Activated B cell treated with CpG ODN at 0.5 μM for 24 hours (primary cell): ENCODE measurements around the gene ORMDL2. TPM values are rescaled to one million over a fixed set of nuclear protein-coding genes. Genes with fewer than 3 reads are reported as not detected.

ENCODE experiments used
- ATAC-seq: fragments of 200-7000 bp; cut with Tn5 transposase; one replicate; pipeline ENCODE4 v1.10.0; 2021; ENCODE audit warnings: low read depth, mild to moderate bottlenecking, moderate library complexity
- CTCF ChIA-PET: fragments of 350-600 bp; sonication (Branson Sonifier 250); formaldehyde crosslinking; loops from one replicate; lab custom pipeline; 2021; ENCODE audit warnings: antibody characterized with exemption; lab: Charles Lee
- POLR2A ChIA-PET: fragments of 350-600 bp; sonication (Branson Sonifier 250); formaldehyde crosslinking; loops from one replicate; lab custom pipeline; 2021; ENCODE audit warnings: antibody characterized with exemption; lab: Charles Lee
- DNase-seq: peaks from one replicate; pipeline ENCODE4 v3.0.0; 2022
- H3K27ac Mint-ChIP-seq: one replicate; pipeline ENCODE4 v1.8.0; 2020; ENCODE audit warnings: mixed read lengths
- H3K27me3 Mint-ChIP-seq: one replicate; pipeline ENCODE4 v1.8.0; 2021; ENCODE audit warnings: mixed read lengths
- H3K36me3 Mint-ChIP-seq: one replicate; pipeline ENCODE4 v1.8.0; 2021; ENCODE audit warnings: low read depth, mixed read lengths
- H3K4me1 Mint-ChIP-seq: one replicate; pipeline ENCODE4 v1.8.0; 2021; ENCODE audit warnings: mixed read lengths
- H3K4me3 Mint-ChIP-seq: one replicate; pipeline ENCODE4 v1.8.0; 2020; ENCODE audit warnings: mild to moderate bottlenecking, mixed read lengths
- H3K9me3 Mint-ChIP-seq: one replicate; pipeline ENCODE4 v1.8.0; 2020; ENCODE audit warnings: mixed read lengths
- intact Hi-C: fragments of 100-400 bp; cut with micrococcal nuclease; formaldehyde crosslinking; loops from one replicate; pipeline ENCODE4 v1.15.1; 2024
- total RNA-seq: library from RNA; stranded (reverse); gene quantifications from 2 replicates; pipeline ENCODE4 v1.2.3, GENCODE V29; 2022
- TF ChIP-seq, protein P1 (sequence below): fragments of 200-600 bp; IDR thresholded peaks from one replicate; pipeline ENCODE4 v1.8.0; 2022; ENCODE audit warnings: antibody characterized with exemption, mild to moderate bottlenecking

The ORMDL2 gene
- total RNA-seq, 1 donor from 2014 or later: 70.9 TPM

- ATAC-seq (no peak), DNase-seq (no peak)
- Mint-ChIP-seq H3K36me3 (peaks cover 84% of the 10 kb centered on the region), H3K4me3 (no peak overlapping the region), H3K27me3 (no peaks in the 10 kb centered on the region), H3K27ac (no peak overlapping the region), H3K9me3 (no peaks in the 10 kb centered on the region), H3K4me1 (no peaks in the 10 kb centered on the region)
- TF ChIP-seq, protein P1, sequence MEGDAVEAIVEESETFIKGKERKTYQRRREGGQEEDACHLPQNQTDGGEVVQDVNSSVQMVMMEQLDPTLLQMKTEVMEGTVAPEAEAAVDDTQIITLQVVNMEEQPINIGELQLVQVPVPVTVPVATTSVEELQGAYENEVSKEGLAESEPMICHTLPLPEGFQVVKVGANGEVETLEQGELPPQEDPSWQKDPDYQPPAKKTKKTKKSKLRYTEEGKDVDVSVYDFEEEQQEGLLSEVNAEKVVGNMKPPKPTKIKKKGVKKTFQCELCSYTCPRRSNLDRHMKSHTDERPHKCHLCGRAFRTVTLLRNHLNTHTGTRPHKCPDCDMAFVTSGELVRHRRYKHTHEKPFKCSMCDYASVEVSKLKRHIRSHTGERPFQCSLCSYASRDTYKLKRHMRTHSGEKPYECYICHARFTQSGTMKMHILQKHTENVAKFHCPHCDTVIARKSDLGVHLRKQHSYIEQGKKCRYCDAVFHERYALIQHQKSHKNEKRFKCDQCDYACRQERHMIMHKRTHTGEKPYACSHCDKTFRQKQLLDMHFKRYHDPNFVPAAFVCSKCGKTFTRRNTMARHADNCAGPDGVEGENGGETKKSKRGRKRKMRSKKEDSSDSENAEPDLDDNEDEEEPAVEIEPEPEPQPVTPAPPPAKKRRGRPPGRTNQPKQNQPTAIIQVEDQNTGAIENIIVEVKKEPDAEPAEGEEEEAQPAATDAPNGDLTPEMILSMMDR: no peak
- ChIA-PET CTCF (interaction anchor here (1.4 kb wide), 1 partner anchor 130 kb away, joined by 3 read pairs; no protein-coding TSS in a partner anchor), POLR2A (no interaction called here)
- intact Hi-C loops: no loop called here
Measured at GRCh38 chr12:55789171-55789570, 28.7 kb upstream of the ORMDL2 start.

- Mint-ChIP-seq H3K4me3 (no peak overlapping the region), H3K27me3 (no peaks in the 10 kb centered on the region), H3K36me3 (peaks cover 83% of the 10 kb centered on the region), H3K27ac (no peak overlapping the region), H3K9me3 (no peaks in the 10 kb centered on the region), H3K4me1 (no peaks in the 10 kb centered on the region)
- intact Hi-C loops: loop anchor here (5.0 kb wide), 1 partner anchor 33 kb away; no protein-coding TSS in a partner anchor
- CTCF ChIA-PET: interaction anchor here (1.4 kb wide), 1 partner anchor 131 kb away, joined by 3 read pairs; no protein-coding TSS in a partner anchor
- POLR2A ChIA-PET: interaction anchor here (0.7 kb wide), 1 partner anchor 1536 kb away, joined by 4 read pairs; no protein-coding TSS in a partner anchor
- ATAC-seq (no peak), DNase-seq (no peak)
- TF ChIP-seq, protein P1: no peak
Measured at GRCh38 chr12:55789893-55790292, 27.9 kb upstream of the ORMDL2 start.

GRCh38 chr12:55795950-55796349 is 21.9 kb upstream of the ORMDL2 start:
- CTCF ChIA-PET: interaction anchor here (1.4 to 3.8 kb wide), 5 partner anchors 30 to 66 kb away, joined by 4 to 30 read pairs (median 5); partner anchors contain the start of gene GDF11
- DNase-seq (no peak), ATAC-seq (no peak)
- TF ChIP-seq, protein P1: no peak
- Mint-ChIP-seq H3K9me3 (no peaks in the 10 kb centered on the region), H3K4me3 (no peak overlapping the region), H3K4me1 (peaks cover 1% of the 10 kb centered on the region), H3K27me3 (no peaks in the 10 kb centered on the region), H3K27ac (no peak overlapping the region), H3K36me3 (peaks cover 82% of the 10 kb centered on the region)
- POLR2A ChIA-PET: no interaction called here
- intact Hi-C loops: loop anchor here (5.0 kb wide), 1 partner anchor 134 kb away; no protein-coding TSS in a partner anchor

DNA sequence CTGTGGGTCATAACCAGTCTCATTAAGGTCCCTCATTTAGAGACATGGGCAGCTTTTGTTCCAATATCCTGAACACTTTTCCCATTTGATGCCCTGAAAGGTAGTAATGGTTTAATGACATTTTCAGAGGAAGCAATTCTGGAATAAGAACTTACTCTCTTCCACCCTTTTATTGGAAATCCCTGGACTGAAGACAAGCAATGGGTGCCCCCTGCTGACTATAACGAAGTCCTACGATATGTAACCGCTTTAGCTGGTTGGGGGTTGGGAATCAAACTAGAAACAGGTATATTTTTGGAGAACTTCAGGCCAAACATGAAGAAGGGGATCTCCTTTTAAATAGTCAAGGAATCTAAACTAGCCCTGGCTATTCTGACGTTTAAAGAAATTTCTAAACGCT is 20.8 kb upstream of the ORMDL2 start:
- H3K27me3 Mint-ChIP-seq: no peaks in the 10 kb centered on the region
- DNase-seq (no peak), ATAC-seq (no peak)
- TF ChIP-seq, protein P1: no peak
- POLR2A ChIA-PET: interaction anchor here (0.5 to 0.6 kb wide), 2 partner anchors 33 to 60 kb away, joined by 3 to 7 read pairs; no protein-coding TSS in a partner anchor
- peaks cover 1% of the 10 kb centered on the region for H3K4me1 Mint-ChIP-seq
- H3K4me3 Mint-ChIP-seq: no peak overlapping the region
- H3K9me3 Mint-ChIP-seq: no peaks in the 10 kb centered on the region
- intact Hi-C loops: loop anchor here (1.0 to 5.0 kb wide), 2 partner anchors 59 to 135 kb away; no protein-coding TSS in a partner anchor
- no peak overlapping the region for H3K27ac Mint-ChIP-seq
- CTCF ChIA-PET: interaction anchor here (1.0 to 3.8 kb wide), 7 partner anchors 21 to 143 kb away, joined by 3 to 30 read pairs (median 4); partner anchors contain the start of genes GDF11 and ORMDL2
- H3K36me3 Mint-ChIP-seq: peaks cover 84% of the 10 kb centered on the region

DNA sequence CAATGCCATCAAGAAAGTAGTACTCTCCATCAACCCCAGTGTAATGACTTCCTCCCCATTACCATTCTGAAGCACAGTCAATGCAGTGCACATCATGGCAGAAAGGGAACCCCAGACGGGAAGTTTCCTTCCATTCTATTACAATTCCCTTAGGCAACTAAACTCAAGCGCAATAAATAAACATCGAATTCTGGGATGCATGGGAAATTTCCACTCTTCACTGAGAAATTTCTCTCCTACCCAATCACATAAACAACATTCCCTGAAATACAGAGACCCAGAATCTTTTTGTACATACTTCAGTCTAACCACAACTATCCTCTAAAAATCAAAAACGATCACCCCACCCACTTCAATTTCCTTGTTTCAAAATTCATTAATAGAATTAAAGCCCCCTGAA is 20.3 kb upstream of the ORMDL2 start:
- CTCF ChIA-PET: interaction anchor here (1.0 to 3.8 kb wide), 6 partner anchors 21 to 143 kb away, joined by 3 to 30 read pairs (median 4); partner anchors contain the start of genes GDF11 and ORMDL2
- intact Hi-C loops: loop anchor here (1.0 to 5.0 kb wide), 2 partner anchors 59 to 135 kb away; no protein-coding TSS in a partner anchor
- H3K4me3 Mint-ChIP-seq: no peak overlapping the region
- POLR2A ChIA-PET: interaction anchor here (0.5 to 0.6 kb wide), 2 partner anchors 34 to 60 kb away, joined by 3 to 7 read pairs; no protein-coding TSS in a partner anchor
- no peak overlapping the region for H3K27ac Mint-ChIP-seq
- ATAC-seq: no peak
- no peaks in the 10 kb centered on the region for H3K27me3 Mint-ChIP-seq
- H3K9me3 Mint-ChIP-seq: no peaks in the 10 kb centered on the region
- H3K4me1 Mint-ChIP-seq: peaks cover 1% of the 10 kb centered on the region
- no peak for DNase-seq
- TF ChIP-seq, protein P1: no peak
- H3K36me3 Mint-ChIP-seq: peaks cover 84% of the 10 kb centered on the region
